HG03066 (cell line): ENCODE measurements around the gene CRADD.

Experiments used
- ATAC-seq: cut with Tn5 transposase; IDR thresholded peaks from one replicate; pipeline ENCODE4 v1.9.1; 2021; ENCODE audit warnings: low read depth; ENCODE audit not compliant: unreplicated experiment

Gene CRADD

DNA sequence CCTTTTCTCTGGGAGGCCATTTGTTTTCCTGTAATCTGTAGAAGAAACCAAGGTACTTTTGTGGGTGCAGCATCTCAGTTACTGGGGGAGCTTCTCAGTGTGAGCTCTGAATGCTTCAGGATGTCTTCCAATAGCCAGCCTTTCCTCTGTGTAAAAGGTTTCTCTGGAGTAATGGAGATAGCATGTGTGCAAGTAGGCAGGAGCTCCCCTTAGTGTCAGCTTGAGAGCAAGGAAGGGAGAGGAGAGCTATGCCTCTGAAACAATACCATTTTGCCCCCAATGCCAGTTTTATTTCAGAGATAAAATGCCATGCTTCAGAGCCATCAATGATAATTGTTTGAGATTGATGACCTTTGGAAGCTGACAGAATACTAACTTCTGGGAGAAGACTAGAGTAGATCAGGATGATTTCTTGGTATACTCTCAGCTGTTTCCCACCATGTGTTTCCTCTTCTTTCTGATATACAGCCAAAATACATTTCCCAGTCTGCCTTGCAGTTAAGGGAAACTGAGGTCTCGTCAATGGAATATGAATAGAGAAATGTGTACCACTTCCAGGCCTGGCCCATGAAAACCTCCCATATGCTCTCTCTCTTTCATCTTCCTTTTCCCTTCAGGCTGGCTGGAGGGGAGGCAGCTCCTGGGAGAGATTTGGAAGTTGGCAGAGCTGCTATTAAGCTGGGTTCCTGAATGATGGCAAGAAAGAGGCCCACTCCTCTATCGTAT lies 125.7 kb downstream of the CRADD start:
- ATAC-seq: no peak

DNA sequence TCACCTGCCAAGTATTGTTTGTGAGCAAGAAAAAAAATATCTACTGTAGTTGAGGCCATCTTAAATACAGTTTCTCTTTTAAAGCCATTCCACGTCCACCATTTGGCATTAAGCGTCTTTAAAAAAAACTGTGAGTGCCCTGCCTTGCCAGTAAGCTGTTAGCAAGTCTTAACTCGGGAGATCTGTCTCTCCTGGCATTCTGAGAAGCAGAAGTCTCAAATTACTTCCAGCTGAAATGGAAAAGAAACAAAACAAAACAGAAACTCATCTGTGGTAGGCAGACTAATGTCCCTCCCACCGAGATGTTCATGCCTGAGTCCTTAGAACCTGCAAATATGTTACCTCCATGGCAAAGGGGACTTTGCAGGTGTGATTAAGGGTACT lies 126.2 kb downstream of the CRADD start:
- ATAC-seq: no peak

DNA sequence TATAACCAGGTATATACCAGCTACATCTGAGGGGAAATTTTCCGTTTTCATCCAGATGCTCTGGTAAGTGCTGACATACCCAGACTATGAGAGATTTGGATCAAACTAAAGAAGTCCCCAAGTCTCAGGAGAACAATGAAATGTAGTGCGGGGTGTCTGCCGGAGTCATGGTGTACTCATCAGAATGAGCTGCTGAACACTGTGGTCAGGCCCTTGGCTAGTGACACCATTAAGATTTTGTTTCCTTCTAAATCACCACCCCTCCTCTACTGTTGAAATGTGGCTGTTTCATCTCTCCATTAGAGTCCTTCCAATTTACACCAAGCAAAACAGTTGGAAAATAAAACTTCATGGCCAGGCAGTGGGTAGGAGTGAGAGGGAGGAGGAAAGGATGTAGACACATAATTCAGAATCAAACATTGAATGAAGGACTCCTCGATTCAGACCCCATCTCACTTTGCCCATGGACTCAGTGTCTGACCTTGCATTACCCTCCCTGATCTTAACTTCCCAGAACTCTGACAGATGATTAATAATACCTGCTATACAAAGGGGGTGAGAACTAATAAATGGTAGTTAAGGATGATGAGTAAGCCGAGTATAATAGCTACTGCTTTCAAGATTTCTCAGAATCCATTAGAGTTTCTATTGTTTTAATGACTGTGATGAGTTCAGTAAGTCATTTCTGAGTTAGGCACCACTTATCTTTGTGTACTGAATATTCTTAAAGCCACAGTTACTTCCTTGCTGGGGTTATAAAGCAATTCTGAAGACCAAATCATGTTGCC lies 127.4 kb downstream of the CRADD start:
- ATAC-seq: no peak

DNA sequence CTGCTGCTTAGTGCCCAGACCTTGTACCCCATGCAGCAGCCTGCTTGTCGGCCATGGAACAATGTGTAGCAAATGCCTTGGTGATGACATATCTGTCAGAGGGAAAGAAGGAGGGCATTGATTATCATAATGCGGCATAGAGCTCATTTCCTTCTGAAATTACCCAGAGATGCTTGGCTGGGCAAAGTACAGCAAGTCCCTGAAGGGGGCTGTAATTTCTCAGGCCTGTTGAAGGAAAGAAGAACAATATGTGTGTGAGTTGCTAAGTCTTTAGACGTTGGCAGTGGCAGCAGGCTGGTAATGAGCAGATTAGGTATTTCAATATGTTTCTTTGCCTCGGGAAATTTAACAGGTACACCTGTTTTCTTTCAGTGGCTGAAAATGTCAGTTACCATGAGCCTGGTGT lies 128.6 kb downstream of the CRADD start:
- ATAC-seq: no peak

DNA sequence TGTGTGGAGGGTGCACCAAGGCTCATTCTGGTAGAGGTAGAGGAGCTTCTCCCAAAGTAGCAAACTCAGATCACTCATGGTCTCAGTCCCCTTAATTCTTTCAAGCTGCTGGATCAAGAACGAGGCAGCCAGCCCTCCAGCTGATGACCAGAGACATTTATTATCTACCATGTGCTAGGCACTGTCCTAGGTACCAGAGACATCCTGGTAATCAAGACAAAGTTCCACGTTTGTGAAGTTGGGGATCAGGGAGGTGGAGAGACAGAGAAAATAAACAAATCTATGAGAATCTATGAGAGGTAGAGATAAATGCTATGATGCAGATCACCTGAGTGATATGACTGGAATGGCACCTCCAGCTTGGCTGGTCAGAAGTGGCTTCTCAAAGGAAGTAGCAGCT lies 130.2 kb downstream of the CRADD start:
- ATAC-seq: no peak

DNA sequence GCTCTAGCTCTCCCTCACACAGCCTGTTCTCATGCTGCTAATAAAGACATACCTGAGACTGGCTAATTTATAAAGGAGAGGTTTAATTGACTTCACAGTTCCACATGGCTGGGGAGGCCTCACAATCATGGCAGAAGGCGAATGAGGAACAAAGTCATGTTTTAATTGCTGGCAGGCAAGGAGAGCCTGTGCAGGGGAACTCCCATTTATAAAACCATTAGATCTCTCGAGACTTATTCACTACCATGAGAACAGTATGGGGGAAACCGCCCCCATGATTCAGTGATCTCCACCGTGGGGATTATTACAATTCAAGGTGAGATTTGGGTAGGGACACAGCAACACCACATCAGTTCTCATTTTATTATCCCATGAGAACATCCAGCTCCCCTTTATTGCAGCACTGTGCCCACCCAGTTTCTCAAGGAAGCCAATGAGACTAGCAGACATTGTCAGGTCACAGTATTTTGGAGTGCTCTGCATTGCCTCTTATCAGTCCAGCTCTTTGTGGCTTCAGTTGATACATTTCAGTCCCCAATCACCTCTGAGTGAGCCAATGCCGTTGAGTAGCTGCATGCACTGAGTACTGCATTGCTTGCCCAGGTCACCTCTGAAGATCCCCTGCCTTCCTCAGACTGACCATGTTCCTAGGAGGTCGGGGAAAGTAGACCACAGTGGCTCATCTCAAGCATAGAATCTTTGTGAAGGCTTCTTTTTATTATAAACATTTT lies 131.2 kb downstream of the CRADD start:
- no peak for ATAC-seq

DNA sequence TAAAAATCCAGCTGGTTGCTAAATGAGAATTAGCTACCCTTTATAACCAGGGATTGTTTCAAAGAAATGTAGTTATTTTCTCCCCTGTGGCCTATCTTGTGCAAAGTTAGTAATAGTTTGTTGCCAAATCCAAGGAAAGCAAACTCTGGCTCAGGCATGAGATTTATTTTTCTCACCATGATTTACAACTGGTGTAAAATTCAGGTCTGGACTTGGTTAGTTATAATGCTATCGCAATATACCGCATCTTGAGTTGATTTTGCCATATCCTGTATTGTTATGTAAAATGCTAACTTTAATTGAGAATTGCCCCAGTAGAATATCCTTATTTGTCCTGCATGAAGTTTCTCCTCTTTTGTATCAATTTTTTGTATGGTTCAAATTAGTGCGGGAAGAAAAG lies 135.5 kb downstream of the CRADD start:
- ATAC-seq: no peak

DNA sequence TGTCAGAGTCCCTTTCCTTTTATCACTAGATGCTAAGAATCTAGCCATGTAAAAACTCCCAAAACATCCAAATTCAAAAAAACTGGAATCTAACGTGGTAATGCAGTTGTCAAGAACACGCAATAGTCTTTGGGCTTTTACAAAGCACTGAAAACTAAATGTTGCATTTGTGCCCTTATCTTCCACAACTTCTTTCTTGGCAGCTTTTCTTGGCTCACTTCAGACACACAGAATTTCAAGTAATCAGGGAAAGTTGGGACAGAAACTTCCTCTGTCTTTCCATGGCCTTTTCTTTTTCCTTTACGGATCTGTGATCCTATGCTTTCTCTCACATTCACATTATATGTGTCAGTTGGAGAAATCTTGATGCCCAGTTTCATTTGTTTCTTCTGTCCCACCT lies 136.0 kb downstream of the CRADD start:
- ATAC-seq: no peak

DNA sequence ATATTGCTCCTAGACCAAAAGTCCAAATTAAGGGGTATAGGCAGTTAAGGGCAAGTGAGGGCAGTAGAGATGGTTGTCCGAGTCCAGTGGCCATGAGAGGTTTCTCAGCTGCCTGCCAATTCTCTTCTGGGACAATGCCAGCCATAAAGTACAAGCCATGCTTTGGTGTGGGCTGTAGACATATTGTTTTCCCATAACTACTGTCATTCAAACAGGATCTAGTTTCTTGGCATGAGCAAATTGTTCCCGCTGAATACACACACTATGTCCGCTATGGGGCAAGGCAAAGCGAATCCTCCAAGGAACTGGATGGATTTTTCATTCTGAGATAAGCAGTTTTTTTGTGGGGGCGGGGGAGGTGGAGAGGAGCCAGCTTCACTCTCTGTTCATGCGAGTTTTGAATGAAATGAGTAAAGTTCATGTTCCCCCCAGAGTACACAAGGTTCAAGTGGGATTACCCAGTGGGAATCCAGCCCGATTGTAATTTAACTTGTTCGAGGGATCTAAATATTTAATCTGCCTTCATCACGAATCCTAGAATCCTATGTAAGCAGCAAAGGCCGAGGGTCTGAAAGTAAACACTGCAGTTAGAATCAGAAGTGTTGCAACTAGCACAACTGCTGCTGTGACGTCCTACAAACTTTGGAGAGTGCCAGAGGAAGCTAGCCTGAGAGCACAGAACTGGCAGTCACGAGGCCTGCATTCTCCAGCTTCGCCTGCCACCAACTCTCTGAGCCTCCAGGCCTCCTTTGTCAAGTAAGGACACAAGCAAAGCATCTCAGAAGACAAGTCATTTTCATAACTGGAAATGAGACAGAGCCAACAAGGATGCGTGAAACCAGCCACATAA lies 137.0 kb downstream of the CRADD start:
- no peak for ATAC-seq

DNA sequence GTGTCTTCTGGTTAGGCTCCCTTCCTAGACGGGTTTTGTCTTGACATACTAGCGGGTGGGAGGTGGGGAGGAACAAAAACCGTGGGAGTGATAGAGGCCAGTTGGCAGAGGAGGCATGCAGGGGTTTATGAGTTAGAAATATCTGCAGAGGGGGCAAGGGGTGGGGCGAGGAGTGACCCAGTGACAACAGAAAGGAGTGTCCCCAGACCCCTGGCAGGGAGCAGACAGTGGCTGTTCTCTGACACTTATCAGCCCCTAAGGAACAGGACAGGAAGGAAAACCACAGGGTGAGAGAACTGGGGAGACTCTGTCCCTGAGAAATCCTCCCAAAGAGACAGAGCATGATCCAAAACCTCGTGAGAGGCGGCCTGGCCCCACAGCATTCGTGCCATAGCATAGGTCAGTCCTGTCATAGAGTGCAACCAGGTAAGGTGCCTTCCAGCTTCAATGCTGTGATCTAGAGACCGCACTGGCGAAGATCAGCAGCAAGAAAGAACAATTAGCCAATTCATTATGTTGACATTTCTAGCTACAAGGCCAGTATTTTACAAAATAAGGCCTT lies 141.4 kb downstream of the CRADD start:
- no peak for ATAC-seq

DNA sequence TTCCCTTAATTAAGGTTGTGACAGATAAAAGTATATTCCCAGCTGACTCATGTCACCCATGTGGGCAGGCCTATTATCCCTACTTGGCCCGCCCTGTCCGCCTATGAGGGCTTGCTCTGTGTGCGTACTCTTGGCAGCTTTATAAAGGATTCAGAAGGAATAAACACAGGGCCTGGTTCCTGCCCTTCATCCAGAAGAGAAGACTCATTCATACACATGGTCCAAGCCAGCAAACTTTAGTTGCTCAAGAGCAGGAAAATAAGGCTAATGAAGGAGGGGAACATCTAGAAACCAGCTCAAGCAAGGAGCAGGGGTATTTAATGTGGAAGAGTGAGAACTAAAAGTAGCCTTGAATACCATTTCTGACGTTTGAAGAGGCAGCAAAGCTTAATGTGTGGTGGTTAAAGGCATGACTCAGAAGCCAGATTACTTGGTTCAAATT lies 141.9 kb downstream of the CRADD start:
- ATAC-seq: no peak

DNA sequence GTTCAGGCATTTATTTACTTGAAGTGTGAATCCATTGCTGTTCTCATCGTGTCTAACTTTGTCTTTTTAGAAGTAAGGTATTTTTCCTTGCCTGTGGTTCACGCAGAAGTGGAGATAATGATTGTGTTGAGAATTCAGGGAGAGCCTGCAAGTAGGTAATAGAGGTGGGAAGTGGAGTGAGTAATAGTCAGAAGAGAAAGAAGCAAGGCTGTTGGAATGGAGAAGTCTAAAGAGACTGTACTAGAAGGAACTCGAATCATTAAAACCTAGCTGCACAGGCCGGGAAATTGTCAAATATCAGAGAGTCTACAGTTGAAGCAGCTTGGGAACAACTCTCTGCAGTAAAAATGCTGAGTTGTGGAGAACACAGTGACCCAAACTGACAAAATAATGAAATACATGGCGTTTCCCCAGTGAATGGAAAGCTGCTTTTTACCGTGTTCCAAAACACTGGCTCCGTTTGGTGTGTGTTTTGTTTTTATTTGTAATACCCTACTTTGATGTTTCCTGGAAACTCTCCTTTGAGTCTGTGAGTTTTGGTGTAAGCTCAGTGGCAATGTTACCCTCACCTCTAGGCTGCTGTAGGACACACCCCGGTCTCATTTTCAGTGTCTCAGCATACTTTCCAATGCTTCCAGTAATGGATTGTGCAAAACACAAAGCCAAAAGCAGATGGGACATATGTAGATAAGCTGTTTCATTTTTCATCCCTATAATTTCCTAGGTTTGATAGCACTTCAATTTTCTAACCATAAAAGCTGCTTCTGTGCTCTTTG lies 146.6 kb downstream of the CRADD start:
- no peak for ATAC-seq

DNA sequence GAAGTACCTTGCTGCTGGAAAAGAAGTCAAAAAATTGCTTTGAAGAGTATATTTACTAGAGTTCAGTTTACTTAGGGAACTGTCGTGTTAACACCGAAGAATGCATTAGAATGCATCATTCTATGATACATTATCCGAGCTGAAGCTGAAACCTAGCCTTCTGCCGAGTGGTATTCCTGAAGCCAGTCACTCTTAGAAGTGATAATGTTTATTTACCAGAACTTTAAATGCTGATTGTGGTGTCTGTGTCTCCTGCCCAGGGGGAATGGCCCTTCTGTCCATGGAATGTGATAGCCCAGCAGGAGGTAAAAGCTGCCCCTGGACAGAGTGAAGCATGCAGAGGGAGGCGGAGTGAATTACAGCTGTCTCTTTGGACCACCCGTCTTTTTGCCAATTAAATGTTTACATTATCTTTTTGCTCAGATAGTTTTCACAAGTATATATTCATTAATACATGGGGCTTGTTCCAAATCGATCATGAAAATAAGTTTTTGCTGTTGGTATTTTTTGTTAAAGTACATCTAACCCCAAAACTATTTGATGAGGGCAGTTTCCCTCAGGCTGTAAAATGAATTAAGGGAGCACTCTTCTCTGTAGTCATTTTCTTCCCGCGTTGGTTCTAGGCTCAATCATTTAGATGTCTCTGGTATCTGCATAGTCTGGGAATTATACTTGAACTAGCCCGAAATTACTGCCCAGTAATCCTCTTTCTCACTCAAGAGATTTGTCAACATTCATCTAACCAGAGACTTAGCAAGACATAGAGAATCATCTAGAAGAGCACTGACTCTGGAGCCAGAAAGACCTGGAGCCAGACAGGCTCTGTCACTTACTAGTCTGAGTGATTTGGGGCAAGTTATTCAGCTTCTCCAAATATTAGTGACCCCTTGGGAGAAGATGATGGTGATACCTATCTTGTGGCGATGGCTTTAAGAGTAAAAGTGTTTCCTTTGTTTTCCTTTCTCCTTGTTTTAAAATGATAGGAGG lies 147.6 kb downstream of the CRADD start:
- no peak for ATAC-seq

DNA sequence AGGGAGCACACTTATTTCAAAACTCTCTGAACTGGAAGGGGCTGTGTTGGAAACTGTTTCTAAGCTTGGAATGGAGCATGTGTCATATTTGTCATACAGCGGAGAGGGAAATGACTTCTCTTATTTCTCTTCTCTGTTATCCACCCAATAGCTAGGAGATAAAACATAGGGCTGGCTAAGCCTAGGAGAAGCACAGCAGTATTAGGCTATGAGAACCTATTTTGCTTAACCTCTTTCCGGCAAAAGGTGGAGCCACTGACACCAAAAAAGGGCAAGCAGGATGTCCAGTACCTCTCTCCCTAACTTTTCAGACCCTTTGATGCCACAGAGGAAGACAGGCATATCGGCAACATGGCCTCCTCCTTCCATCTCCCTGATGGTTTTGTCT lies 148.3 kb downstream of the CRADD start:
- ATAC-seq: no peak

DNA sequence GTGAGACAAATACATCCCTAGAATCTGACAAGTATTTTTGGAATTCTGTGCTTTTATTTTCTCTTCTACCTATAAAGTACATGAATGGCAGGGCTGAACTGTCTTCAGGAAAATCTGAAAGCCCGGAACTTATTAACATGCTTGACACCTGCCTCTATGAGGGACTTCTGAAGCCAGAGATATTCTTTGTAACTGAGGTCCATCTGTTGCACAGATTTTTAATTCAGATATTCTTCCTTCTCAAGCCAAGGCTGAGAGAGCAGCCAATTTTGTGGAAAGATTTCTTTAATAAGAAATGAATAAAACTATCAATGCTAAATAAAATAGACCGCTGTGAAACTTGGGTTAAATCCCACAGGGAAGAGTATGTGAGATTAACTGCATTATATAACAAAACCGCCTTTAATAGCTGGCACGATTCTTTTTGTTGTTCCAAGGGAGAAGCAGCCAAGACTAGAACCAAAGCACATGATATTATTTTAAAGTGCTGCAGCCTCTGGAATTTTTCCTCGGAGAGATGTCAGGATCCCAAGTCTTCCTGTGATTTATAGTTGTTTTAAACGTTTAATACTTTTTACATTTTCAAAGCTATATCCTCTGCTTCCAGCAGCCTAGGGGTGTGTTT lies 148.9 kb downstream of the CRADD start:
- ATAC-seq: no peak

DNA sequence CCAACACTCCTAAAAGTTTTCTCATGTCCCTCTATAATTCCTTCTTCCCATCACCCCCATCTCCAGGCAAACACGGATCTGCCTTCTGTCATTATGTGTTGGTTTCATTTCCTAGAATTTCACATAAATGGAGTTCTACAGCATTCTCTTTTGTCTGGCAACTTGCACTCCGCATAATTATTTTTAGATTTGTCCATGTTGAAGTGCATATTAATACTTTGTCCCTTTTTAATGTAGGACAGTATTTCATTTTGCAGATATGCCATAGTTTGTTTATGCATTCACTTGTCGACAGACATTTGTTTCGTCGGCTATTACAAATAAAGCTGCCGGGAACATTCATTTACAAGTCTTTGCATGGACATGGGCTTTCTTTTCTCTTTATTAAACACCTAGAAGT lies 150.0 kb downstream of the CRADD start:
- ATAC-seq: no peak

DNA sequence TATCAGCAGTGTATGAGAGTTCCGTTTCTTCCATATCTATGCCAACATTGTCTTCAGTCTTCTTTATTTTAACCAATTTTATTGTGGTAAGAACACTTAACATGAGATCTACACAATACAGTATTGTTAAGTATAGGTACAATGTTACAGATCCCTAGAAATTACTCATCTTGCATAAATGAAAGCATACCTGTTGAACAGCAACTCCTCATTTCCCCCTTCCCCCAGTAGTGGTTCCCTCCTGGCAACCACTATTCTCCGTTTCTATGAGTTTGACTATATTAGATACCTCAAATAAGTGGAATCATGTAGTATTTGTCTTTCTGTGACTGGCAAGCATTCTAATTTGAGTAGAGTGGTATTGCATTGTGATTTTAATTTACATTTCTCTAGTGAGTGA lies 150.5 kb downstream of the CRADD start:
- ATAC-seq: no peak

DNA sequence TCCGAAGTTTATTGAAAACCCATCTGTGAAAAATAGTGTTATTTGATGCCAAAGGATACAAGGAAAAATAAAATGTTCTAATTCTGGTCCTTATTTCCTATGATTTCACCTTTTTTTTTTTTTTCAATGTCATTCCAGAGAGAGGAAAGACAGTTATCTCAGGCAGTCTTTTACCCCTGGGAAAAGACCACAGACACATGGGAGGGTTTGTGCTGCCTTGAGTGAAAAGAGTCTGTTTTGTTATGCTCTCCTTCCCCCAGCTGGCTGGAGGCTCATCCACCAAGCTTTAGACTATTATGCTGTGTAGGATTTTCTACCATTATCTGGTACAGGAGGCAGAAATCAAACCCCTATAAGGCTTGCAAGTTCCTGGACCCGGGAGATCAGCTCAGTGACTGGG lies 151.8 kb downstream of the CRADD start:
- no peak for ATAC-seq
